MCF 10A (cell line): ENCODE results near the gene KLHL22. TPM values are rescaled to one million over a fixed set of nuclear protein-coding genes. Genes with fewer than 3 reads are reported as not detected.

Experiments used
- BruUV-seq: library from RNA; stranded (reverse); fragments of 400-500 nt; replicated peaks from 2 replicates; lab custom pipeline; 2021; lab: Mats Ljungman, UMichigan
- CTCF ChIA-PET: fragments of 300-600 bp; sonication (Branson Sonifier 250); formaldehyde crosslinking; extraction: SDS; loops from one replicate; lab custom pipeline; 2021; ENCODE audit warnings: antibody characterized with exemption, inconsistent platforms; lab: Yijun Ruan, JAX
- POLR2A ChIA-PET: fragments of 300-600, 350-650 bp; sonication (Branson Sonifier 250); formaldehyde crosslinking; extraction: SDS; loops from one replicate; lab custom pipeline; 2020; ENCODE audit warnings: antibody characterized with exemption, inconsistent platforms; lab: Yijun Ruan, JAX
- DNase-seq: peaks from one replicate; pipeline ENCODE4 v3.0.0-alpha.2; 2018; ENCODE audit not compliant: unreplicated experiment
- H3K27ac Mint-ChIP-seq: one replicate; pipeline ENCODE4 v1.8.0; 2022; ENCODE audit warnings: mild to moderate bottlenecking, low read depth, mixed read lengths; ENCODE audit not compliant: unreplicated experiment
- H3K27me3 Mint-ChIP-seq: one replicate; pipeline ENCODE4 v1.8.0; 2022; ENCODE audit warnings: mixed read lengths; ENCODE audit not compliant: insufficient read depth, unreplicated experiment
- H3K36me3 Mint-ChIP-seq: one replicate; pipeline ENCODE4 v1.8.0; 2022; ENCODE audit warnings: mild to moderate bottlenecking, moderate library complexity, mixed read lengths; ENCODE audit not compliant: insufficient read depth, unreplicated experiment
- H3K4me1 Mint-ChIP-seq: one replicate; pipeline ENCODE4 v1.8.0; 2022; ENCODE audit warnings: mixed read lengths; ENCODE audit not compliant: insufficient read depth, unreplicated experiment
- H3K4me3 Mint-ChIP-seq: one replicate; pipeline ENCODE4 v1.8.0; 2022; ENCODE audit warnings: mild to moderate bottlenecking, moderate library complexity, mixed read lengths; ENCODE audit not compliant: unreplicated experiment
- H3K9me3 Mint-ChIP-seq: one replicate; pipeline ENCODE4 v1.8.0; 2022; ENCODE audit warnings: mixed read lengths; ENCODE audit not compliant: unreplicated experiment
- intact Hi-C: fragments of 100-400 bp; cut with micrococcal nuclease; formaldehyde crosslinking; loops from 2 replicates; pipeline ENCODE4 v1.14.1; 2022
- total RNA-seq: library from RNA; stranded (reverse); gene quantifications from 2 replicates; pipeline ENCODE4 v1.2.3, GENCODE V29; 2022
- TF ChIP-seq, protein P1 (sequence below): fragments of 200-600 bp; IDR thresholded peaks from one replicate; pipeline ENCODE4 v1.8.0; 2022; ENCODE audit warnings: antibody characterized with exemption, mild to moderate bottlenecking; ENCODE audit not compliant: unreplicated experiment

The KLHL22 gene
- total RNA-seq, 1 experiment from 2014 or later: 14.7 TPM

DNA sequence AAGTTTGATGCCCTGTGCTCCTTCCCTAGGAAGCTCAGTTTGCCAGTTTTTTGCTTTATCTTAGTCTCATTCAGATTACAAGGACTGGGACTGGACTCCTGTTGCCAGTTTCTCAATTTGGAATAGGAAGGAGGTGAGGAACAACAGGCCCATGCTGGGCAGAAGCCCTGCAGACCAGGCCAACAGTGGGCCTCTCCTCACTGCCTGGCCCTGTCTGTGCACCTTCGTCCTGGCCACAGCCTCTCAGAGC lies 35.5 kb upstream of the KLHL22 start:
- TF ChIP-seq, protein P1, sequence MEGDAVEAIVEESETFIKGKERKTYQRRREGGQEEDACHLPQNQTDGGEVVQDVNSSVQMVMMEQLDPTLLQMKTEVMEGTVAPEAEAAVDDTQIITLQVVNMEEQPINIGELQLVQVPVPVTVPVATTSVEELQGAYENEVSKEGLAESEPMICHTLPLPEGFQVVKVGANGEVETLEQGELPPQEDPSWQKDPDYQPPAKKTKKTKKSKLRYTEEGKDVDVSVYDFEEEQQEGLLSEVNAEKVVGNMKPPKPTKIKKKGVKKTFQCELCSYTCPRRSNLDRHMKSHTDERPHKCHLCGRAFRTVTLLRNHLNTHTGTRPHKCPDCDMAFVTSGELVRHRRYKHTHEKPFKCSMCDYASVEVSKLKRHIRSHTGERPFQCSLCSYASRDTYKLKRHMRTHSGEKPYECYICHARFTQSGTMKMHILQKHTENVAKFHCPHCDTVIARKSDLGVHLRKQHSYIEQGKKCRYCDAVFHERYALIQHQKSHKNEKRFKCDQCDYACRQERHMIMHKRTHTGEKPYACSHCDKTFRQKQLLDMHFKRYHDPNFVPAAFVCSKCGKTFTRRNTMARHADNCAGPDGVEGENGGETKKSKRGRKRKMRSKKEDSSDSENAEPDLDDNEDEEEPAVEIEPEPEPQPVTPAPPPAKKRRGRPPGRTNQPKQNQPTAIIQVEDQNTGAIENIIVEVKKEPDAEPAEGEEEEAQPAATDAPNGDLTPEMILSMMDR: no peak
- Mint-ChIP-seq H3K4me1 (peaks cover 59% of the 10 kb centered on the region), H3K9me3 (no peaks in the 10 kb centered on the region), H3K36me3 (peaks cover 38% of the 10 kb centered on the region), H3K27me3 (no peaks in the 10 kb centered on the region), H3K27ac (peak overlapping the region; percentile 98), H3K4me3 (peak overlapping the region; percentile 72)
- POLR2A ChIA-PET: interaction anchor here (1.0 to 10.3 kb wide), 14 partner anchors 9 to 211 kb away, joined by 3 to 332 read pairs (median 4); partner anchors contain the start of genes DGCR6L, KLHL22, MED15 and ZNF74
- no TSS peak for BruUV-seq
- DNase-seq: no peak
- intact Hi-C loops: loop anchor here (2.0 to 5.0 kb wide), 2 partner anchors 16 to 34 kb away; partner anchors contain the start of gene KLHL22
- CTCF ChIA-PET: interaction anchor here (0.6 to 2.4 kb wide), 7 partner anchors 15 to 253 kb away, joined by 3 to 8 read pairs (median 5); no protein-coding TSS in a partner anchor

DNA sequence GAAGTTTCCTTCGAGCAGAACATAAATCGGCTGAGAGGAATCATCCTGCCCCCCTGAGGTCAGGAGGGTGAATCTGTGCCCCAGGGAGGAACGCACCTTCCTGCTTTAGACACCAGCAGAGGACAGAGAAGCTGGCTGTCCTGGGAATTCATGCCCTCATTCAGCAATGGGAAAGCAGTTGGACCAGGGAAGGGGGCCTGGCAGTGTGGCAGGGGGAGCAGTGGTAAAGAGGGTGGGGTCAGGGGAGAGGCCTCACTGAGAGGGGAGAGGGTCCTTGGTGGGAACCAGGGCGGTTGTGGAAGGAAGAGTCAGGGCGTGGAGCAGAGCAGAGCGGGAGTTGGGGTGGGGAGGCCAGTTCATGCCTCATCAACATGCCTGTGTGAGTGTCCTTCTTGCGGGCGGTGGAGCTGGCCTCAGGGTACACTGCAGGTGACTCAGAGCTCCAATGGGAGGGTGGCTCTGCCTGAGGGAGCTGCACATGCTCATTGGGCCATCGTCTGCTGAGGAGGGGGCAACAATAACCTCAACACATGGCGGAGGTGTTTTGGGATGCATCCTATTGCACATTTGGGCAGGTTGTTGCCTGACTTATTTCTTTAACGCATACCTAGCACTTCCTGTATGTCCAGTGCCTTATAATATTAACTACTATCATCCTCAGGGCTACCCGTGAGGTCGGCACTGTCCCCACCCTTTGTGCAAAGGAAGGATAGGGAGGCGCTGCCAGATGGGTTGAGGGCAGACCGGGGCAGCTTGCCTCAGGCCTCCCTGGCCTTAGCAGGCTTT lies 35.0 kb upstream of the KLHL22 start:
- ChIA-PET CTCF (interaction anchor here (0.6 to 2.4 kb wide), 9 partner anchors 10 to 254 kb away, joined by 3 to 8 read pairs (median 4); partner anchors contain the start of gene KLHL22), POLR2A (interaction anchor here (1.0 to 10.3 kb wide), 15 partner anchors 9 to 211 kb away, joined by 3 to 332 read pairs (median 5); partner anchors contain the start of genes DGCR6L, KLHL22, MED15 and ZNF74)
- H3K27ac Mint-ChIP-seq: peak overlapping the region; percentile 98
- TF ChIP-seq, protein P1: no peak
- BruUV-seq: no TSS peak
- peak; percentile 77 for DNase-seq
- peak overlapping the region; percentile 72 for H3K4me3 Mint-ChIP-seq
- H3K36me3 Mint-ChIP-seq: peaks cover 38% of the 10 kb centered on the region
- intact Hi-C loops: loop anchor here (1.0 to 5.0 kb wide), 3 partner anchors 16 to 39 kb away; partner anchors contain the start of gene KLHL22
- no peaks in the 10 kb centered on the region for H3K27me3 Mint-ChIP-seq
- peaks cover 61% of the 10 kb centered on the region for H3K4me1 Mint-ChIP-seq
- H3K9me3 Mint-ChIP-seq: no peaks in the 10 kb centered on the region

DNA sequence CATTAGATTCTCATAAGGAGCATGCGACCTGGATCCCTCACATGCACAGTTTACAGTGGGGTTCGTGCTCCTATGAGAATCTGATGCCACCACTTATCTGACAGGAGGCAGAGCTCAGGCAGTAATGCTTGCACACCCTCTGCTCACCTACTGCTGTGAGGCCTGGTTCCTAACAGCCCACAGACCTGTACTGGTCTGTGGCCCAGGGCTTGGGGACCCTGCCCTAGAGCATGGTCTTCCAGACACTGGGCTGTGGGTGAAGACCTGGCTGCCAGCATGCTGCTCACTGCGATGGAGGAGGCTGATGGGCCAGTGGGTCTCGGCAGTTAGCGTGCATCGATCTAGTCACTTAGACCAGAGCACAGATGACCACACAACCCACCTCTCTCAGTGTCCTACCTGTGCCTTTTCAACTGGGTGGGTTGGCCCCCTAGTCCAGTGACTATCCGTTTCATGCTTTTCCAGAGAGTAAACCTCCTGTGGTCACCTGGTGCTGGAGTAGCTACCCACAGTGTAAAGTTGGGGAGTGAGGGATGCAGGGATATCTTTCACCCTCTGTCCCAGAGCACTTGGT lies 32.9 kb upstream of the KLHL22 start:
- H3K4me1 Mint-ChIP-seq: peaks cover 59% of the 10 kb centered on the region
- no peak overlapping the region for H3K4me3 Mint-ChIP-seq
- CTCF ChIA-PET: no interaction called here
- TF ChIP-seq, protein P1: no peak
- no TSS peak for BruUV-seq
- peaks cover 49% of the 10 kb centered on the region for H3K36me3 Mint-ChIP-seq
- no peaks in the 10 kb centered on the region for H3K27me3 Mint-ChIP-seq
- H3K9me3 Mint-ChIP-seq: no peaks in the 10 kb centered on the region
- peak overlapping the region; percentile 53 for H3K27ac Mint-ChIP-seq
- DNase-seq: no peak
- intact Hi-C loops: no loop called here
- POLR2A ChIA-PET: interaction anchor here (7.2 to 10.3 kb wide), 2 partner anchors 17 to 39 kb away, joined by 113 to 332 read pairs; partner anchors contain the start of gene MED15
